GM18858 (cell line): ENCODE data around the gene CEPT1.

Experiments
- ATAC-seq: cut with Tn5 transposase; IDR thresholded peaks from one replicate; pipeline ENCODE4 v1.9.1; 2021; ENCODE audit not compliant: unreplicated experiment

CEPT1 gene

GRCh38 chr1:111145963-111146768 is 6.1 kb downstream of the CEPT1 start:
- no peak for ATAC-seq

DNA sequence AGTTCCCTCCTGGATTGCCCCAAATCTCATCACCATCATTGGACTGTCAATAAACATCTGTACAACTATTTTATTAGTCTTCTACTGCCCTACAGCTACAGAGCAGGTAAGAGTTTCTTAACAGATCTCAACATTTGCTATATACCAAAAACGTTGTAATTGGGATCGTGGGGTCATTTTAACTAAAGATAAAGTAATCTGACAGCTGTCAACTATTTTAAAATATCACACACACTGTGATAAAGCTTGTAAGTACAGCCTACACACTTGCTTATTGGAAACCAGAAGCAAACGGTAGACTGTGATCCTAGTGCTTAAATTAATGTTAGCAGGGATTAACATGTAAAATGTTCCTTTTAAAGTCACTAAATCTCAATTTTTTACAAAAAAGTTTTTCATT is 7.9 kb downstream of the CEPT1 start:
- no peak for ATAC-seq

GRCh38 chr1:111148376-111148881 is 8.4 kb downstream of the CEPT1 start:
- ATAC-seq = no peak

- no peak for ATAC-seq
Observed at GRCh38 chr1:111151838-111152237, 11.8 kb downstream of the CEPT1 start.

- ATAC-seq = no peak
Observed at GRCh38 chr1:111154021-111154999, 14.3 kb downstream of the CEPT1 start.

GRCh38 chr1:111157431-111157830 is 17.4 kb downstream of the CEPT1 start:
- ATAC-seq = no peak

GRCh38 chr1:111161843-111162487 is 21.9 kb downstream of the CEPT1 start:
- ATAC-seq = no peak

DNA sequence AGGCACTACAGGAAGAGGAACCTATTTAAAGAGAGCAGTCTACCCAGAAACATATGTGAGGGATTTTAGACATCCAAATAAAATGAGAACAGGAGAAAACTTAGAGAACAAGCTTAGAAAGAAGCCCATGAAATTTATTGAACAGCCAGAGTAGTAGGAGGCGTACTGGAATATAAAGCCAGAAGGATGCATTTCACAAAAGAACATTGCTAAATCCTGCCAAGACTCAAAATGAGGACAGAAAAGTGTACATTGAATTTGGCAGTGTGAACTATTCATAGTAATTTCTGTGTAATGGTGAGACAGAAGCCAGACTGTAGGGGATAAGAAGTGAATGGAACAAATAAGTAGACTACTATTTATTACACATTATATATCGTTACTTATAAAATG is 22.5 kb downstream of the CEPT1 start:
- ATAC-seq = no peak

DNA sequence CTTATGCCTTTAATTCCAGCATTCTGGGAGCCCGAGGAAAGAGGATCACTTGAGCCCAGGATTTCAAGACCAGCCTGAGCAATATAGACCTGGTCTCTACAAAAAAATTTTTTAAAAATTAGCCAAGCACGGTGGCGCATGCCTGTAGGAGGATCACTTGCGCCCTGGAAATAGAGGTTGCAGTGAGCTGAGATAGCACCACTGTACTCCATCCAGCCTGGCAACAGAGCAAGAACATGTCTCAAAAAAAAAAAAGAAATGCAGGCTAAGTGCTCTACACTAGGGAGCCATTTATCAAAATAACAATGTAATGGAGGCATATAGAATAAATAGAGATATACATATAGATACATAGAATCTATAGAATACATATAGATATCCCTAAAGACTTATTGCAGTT is 23.3 kb downstream of the CEPT1 start:
- ATAC-seq = no peak

DNA sequence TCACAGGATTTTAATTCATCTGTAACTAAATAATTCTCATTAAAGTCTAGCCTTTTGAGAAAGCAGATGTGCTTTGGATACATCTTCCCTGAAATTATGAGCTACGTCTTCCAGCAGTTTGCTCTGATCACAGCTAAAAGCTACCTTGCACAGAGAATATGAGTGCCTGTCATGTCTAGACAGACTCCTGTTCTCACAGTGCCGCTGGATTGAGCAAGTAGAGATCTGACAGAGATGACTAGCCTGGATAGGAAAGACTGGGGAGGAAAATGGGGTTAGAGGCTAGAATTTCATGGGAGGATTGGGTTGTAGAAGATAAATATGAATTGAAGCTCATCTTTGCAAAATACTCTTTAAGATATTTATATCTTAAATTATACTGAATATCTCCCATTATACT is 24.1 kb downstream of the CEPT1 start:
- no peak for ATAC-seq

GRCh38 chr1:111172463-111172862 is 32.4 kb downstream of the CEPT1 start:
- ATAC-seq = no peak

DNA sequence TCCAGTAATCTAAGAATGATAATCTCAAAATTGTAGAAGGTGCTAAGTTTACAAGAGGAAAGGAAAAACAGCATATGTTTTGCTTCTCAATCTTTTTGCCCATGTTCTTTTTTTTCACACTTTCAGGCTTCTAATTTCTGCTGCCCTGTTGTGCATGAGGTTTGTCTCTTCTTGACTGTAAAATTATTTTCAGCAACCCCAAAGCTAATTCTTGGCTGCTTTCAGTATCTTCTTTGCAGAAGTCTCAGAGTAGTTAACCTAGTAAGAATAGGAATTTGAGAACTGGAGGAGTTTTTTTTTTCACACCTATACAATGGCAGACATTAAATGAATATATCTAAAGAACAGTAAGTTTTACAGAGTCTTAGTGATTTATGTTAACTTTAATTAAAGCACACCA is 34.0 kb downstream of the CEPT1 start:
- ATAC-seq = no peak

DNA sequence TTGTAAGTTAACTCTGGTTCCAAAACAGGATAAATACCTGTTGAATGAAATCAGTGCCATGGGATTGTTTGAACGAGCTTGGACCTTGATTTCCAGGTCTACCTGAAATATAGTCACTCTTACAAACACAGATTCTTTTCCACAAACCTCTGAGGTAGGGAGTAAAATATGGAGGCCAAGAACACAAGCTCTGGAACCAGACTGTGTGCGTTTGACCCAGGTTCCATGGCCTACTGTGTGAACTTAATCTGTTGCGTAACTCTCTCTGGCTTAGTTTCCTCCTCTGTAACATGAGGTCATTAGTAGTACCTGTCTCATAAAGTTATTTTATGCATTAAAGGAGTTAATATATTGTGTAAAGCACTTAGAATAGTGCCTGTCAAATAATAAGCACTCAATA is 35.3 kb downstream of the CEPT1 start:
- ATAC-seq = no peak

DNA sequence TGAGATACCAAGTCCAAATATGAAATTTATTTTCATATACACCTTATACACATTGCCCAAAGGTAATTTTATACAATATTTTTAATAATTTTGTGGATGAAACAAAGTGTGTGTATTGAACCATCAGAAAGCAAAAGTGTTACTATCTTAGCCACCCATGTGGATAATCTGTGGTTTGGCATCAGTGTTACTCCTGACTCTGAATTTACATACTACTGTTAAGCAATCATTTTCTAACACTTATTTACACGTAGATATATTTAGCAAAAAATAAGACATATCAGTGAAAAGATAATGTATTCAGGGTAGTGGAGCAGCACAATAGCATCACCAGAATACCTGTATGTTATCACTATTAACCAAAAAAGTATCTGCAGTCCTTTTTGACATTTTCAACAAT is 36.7 kb downstream of the CEPT1 start:
- no peak for ATAC-seq

- no peak for ATAC-seq
Observed at GRCh38 chr1:111179968-111180533, 40.0 kb downstream of the CEPT1 start.

GRCh38 chr1:111182052-111182451 is 42.0 kb downstream of the CEPT1 start:
- no peak for ATAC-seq

- no peak for ATAC-seq
Observed at GRCh38 chr1:111183308-111184069, 43.5 kb downstream of the CEPT1 start.

DNA sequence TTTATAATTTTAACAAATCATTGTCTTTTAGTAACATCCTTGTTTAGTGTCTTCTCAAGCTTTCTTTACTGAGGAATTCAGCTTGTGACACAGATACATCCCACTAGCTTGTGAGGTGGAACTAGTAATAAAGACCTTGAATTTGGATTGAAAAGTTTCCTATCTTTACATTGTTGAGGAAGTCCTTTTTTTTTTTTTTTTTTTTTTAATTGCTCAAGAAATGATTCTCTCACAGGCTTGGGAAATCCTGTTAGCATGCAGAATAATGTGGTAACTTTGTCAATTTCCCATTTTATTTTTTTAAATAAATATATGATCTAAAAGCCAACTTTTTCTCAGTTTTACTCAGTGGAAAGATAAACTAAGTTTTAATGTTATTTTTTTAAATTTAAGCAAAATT is 44.6 kb downstream of the CEPT1 start:
- ATAC-seq = no peak

DNA sequence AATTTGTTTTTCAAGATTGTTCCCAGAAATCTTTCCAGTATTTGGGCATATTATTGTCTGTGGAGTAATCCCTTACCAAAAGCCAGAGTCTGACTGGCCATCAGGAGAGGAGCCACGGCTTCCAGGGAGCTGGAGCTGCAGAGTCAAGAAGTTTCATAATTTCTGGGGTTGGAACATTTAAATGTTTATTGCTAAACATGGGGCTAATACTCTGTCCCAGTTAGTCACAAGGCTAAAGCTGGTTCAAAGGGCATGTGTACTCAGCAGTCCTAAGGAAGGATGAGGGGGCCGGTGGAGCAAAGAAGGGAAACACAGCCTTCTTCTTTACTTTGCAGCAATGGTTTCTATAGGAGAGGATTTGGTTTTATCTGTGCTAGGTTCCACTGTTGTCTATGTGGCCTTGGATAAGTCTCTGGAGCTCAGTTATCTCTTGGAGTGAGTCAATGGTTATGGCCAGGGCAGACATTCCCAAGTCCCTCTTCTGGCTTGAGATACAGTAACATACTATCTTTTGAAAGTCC is 51.0 kb downstream of the CEPT1 start:
- ATAC-seq = no peak

DNA sequence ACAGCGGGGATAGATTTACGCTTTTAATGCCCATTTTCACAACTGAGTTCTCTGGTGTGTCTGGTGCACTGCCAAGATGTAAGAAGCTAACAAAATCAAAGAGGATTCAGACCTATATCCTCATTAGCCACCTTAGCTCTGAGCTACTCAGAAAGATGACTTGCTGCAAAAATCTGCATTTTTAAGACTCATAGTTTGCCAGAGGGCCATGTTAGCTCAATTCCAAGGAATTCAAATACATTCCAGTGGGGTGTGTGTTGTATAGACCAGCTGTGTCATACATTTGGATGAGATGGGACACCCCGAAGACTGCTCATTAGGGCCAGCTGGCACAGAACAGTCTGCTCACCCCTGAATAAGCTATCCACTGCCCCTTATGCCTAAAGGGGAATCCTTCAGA is 51.5 kb downstream of the CEPT1 start:
- no peak for ATAC-seq
